ENCODE measurements around the gene RNF25. TPM values are rescaled to one million over a fixed set of nuclear protein-coding genes. Genes with fewer than 3 reads are reported as not detected.

RNF25 gene, protein sequence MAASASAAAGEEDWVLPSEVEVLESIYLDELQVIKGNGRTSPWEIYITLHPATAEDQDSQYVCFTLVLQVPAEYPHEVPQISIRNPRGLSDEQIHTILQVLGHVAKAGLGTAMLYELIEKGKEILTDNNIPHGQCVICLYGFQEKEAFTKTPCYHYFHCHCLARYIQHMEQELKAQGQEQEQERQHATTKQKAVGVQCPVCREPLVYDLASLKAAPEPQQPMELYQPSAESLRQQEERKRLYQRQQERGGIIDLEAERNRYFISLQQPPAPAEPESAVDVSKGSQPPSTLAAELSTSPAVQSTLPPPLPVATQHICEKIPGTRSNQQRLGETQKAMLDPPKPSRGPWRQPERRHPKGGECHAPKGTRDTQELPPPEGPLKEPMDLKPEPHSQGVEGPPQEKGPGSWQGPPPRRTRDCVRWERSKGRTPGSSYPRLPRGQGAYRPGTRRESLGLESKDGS
- total RNA-seq, result 10 to 100 TPM; 22.3 to 30.3 TPM

DNA sequence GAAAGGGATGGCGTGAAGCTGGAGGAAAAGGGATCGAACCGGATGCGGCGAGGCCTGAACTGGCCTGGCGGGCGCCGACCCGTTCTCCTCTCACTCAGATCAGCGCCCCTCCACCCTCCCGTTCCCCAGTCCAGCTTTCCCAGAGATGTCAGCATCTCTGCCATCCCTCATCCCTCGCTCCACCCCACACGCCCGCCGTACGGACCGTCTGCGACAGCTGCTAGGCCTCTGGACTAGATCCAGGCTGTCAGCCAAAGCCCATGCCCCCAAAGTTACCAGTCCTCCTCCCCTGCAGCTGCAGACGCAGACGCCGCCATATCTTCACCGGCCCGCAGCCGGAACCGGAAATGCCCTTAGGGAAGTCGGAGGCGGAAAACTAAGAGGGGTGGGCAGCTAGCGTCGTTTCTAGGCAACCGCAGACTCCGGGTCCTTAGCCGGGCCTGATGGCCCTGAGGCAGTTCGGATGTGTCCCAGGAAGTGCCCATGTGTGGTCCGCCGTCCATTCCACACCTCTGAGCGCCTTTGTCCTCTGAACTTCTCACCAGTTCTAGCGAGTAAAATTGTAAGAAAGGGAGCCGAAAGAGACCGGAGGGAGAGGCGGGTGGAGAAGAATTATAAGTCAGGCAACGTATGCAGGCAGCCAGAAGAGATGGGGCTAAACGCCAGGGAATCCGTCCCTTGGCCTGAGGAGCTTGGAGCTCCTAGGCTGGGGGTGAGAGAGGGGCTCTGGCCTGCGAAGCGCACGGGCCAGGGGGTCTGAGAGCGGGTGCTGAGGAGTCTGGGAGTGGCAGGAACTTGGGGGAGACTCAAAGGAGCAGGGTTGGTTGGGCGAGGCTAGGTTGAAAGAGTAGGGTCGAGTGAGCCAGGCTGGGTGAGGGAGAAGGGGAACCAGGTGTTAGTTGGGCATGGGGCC lies at the start of gene RNF25, which contains the start of gene STK36:
TSS of gene RNF25 (minus strand) at position 349 of the 913 bp plus-strand sequence. CDS start at position 317, 32 bp downstream.
TSS of gene STK36 (plus strand) at position 433 of the 913 bp plus-strand sequence. CDS start 744 bp downstream, outside the sequence.
- DNase-seq (ENCODE audit: low spot score) (peak; percentile 87), ATAC-seq (peak; percentile 97)
- peak within 1 kb of the TSS; percentile 95 to 99 for H3K27ac Mint-ChIP-seq
- H3K4me3 Mint-ChIP-seq, result peak within 1 kb of the TSS; percentile 96
- H3K27me3 Mint-ChIP-seq, result no peaks in the 10 kb centered on the region
- no peaks in the 10 kb centered on the region for H3K9me3 Mint-ChIP-seq
- no peaks in the 10 kb centered on the region for H3K36me3 Mint-ChIP-seq
- peaks cover 18 to 19% of the 10 kb centered on the region in 2 donors for H3K4me1 Mint-ChIP-seq (ENCODE audit: low read depth in 2 of 2)

DNA sequence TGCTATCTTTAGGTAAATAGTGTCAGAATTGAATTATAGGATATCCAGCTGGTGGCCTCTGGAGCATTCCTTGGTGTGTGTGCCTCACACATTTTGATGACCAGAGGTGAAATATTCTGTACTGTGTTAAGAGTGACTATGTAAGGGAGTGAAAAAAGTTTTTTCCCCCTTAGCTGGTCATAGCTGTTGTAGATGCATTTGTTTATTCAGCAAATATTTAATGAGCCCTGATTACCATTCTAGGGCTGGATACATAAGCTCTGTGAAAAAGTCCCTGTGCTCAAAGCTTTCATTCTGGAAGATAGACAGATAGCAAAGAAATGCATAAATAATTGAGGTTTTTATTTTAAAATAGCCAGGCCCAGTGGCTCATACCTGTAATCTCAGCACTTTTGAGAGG lies 49.7 kb upstream of the RNF25 start:
- no peaks in the 10 kb centered on the region for H3K27me3 Mint-ChIP-seq

DNA sequence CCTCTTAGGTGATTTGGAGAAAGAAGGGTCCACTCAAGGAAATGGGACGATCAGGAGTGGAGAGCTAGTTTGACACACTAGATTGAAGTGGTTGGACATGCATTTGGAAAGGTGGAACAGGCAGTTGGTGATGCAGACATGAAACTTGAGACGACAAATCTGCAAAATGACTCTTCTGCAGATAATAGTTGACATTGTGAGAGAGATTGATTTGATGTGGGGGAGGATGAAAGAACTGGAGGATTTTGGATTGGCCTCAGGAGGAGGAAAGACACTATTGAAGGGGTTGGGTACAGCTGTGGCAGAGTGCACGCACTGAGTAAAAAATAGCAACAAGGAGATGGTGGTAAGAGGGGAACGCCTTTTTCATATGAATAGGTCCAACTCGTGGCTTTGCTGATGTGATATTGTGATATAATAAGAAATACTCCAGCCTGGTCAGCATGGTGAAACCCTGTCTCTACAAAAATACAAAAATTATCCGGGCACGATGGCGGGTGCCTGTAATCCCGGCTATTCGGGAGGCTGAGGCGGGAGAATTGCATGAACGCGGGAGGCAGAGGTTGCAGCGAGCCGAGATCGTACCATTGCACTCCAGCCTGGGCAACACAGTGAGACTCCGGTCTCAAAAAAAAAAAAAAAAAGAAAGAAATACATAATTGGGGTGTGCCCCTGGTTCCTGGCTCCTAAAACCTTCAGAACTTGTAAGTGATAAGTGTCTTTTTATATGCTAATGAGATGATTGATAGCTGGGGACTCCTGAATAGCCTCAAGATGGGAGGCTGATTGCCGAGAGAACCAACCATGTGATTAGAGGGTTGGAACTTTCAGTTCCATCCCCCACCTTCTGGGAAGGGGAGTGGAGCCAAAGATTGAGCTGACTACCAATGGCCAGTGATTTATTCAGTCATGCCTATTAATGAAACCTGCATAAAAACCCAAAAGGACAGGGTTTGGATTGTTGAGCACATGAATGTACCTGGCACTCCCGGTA lies 48.5 kb upstream of the RNF25 start:
- Mint-ChIP-seq H3K4me1 (ENCODE audit: low read depth in 2 of 2) (peaks cover 5 to 23% of the 10 kb centered on the region in 2 donors), H3K27ac (no peak overlapping the region)

More for the DNA sequence above, 49.7 kb upstream of the RNF25 start:
- H3K9me3 Mint-ChIP-seq, result peaks cover 3% of the 10 kb centered on the region
- peaks cover 8% of the 10 kb centered on the region for H3K36me3 Mint-ChIP-seq
- DNase-seq (ENCODE audit: low spot score), result no peak
- peaks cover 5 to 23% of the 10 kb centered on the region in 2 donors for H3K4me1 Mint-ChIP-seq (ENCODE audit: low read depth in 2 of 2)
- ATAC-seq, result no peak
- no peak overlapping the region for H3K4me3 Mint-ChIP-seq
- H3K27ac Mint-ChIP-seq, result no peak overlapping the region

DNA sequence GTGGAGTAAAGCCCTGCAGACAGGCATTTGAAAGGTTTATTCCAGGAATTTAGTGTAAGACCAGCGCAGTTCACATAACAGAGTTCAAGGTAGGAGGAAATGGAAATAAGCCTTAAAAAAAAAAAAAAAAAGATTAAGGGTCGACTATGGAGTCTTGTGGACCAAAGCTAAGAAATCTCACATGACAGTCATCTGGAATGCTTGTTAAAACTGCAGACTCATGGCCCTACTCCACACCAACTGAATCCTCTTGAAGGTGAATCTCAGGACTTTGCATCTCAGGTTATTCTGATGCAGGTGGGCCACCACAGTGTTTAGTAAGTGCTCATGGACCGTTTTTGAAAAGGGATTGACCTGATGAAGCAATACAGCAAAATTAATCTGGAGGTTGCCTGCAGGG lies 47.7 kb upstream of the RNF25 start:
- Mint-ChIP-seq H3K4me1 (ENCODE audit: low read depth in 2 of 2) (peaks cover 5 to 22% of the 10 kb centered on the region in 2 donors), H3K9me3 (no peaks in the 10 kb centered on the region), H3K27ac (no peak overlapping the region), H3K4me3 (no peak overlapping the region), H3K27me3 (no peaks in the 10 kb centered on the region), H3K36me3 (no peaks in the 10 kb centered on the region)
- DNase-seq (ENCODE audit: low spot score) (no peak), ATAC-seq (no peak)

More for the DNA sequence above, 48.5 kb upstream of the RNF25 start:
- no peaks in the 10 kb centered on the region for H3K27me3 Mint-ChIP-seq
- H3K4me3 Mint-ChIP-seq, result no peak overlapping the region
- ATAC-seq (no peak), DNase-seq (ENCODE audit: low spot score) (no peak)
- no peaks in the 10 kb centered on the region for H3K36me3 Mint-ChIP-seq
- H3K9me3 Mint-ChIP-seq, result no peaks in the 10 kb centered on the region

DNA sequence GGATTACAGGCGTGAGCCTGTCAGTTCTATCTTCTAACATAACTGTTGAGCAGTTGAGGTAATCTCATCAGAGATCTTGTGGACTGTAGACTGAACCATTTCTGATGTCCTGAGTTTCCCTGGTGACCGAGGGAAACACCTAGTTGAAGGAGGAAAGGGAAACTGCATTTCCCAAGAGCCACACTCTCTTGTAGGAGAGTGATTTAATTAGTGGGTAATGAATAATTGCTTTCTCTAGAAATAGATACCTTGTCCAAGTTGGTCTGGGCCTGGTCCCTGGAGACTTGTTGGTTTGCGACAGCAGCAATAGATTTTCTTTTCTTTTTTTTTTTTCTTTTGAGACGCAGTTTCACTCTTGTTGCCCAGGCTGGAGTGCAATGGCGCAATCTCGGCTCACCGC lies 46.3 kb upstream of the RNF25 start:
- no peaks in the 10 kb centered on the region for H3K27me3 Mint-ChIP-seq
- no peaks in the 10 kb centered on the region for H3K9me3 Mint-ChIP-seq
- peaks cover 15 to 19% of the 10 kb centered on the region in 2 donors for H3K4me1 Mint-ChIP-seq (ENCODE audit: low read depth in 2 of 2)
- H3K36me3 Mint-ChIP-seq, result no peaks in the 10 kb centered on the region
- DNase-seq (ENCODE audit: low spot score) (no peak), ATAC-seq (no peak)
- no peak overlapping the region for H3K27ac Mint-ChIP-seq
- H3K4me3 Mint-ChIP-seq, result no peak overlapping the region

DNA sequence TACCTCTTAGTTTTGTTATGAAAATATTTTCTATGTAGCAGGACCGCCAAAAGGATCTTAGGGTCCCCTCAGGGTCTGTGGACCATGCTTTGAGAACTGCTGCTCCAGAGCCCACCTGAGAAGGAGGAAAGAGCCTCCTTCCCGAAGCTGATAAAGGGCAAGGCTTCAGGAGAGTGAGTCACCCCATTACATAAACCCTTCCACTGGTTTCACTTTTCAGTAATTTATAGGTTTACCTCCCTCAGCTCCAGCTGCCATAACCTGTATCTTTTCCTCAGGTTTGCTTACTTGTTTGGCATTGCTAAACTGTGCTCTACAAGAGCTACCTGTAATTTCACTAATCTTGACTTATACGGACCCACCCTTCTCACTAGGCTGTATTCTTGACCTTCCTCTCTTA lies 45.5 kb upstream of the RNF25 start:
- Mint-ChIP-seq H3K36me3 (no peaks in the 10 kb centered on the region), H3K4me3 (no peak overlapping the region), H3K27ac (no peak overlapping the region), H3K9me3 (no peaks in the 10 kb centered on the region), H3K27me3 (no peaks in the 10 kb centered on the region), H3K4me1 (ENCODE audit: low read depth in 2 of 2) (peaks cover 15% of the 10 kb centered on the region in 2 donors)
- DNase-seq (ENCODE audit: low spot score) (no peak), ATAC-seq (no peak)

DNA sequence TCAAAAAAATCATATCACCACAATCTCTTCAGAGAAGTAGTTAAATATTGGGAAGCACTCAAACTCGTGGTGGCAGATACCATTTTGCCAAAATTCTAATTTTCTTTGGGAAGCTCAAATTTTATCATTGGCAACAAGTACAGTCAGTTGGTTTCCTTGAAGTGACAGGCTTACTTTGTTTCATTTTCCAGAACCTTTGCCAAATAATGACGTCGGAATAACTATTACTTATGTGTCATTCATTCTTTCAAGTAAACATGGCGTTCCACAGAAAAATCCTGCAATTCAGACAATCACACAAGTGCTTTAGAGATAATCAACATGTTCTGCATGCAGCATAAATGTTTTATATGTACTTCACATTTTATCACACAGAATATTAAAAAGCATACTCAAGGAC lies 44.3 kb upstream of the RNF25 start:
- no peak for DNase-seq (ENCODE audit: low spot score)
- H3K4me1 Mint-ChIP-seq (ENCODE audit: low read depth in 2 of 2), result peaks cover 24 to 26% of the 10 kb centered on the region in 2 donors
- no peaks in the 10 kb centered on the region for H3K9me3 Mint-ChIP-seq
- H3K36me3 Mint-ChIP-seq, result no peaks in the 10 kb centered on the region
- no peaks in the 10 kb centered on the region for H3K27me3 Mint-ChIP-seq
- no peak overlapping the region for H3K27ac Mint-ChIP-seq
- no peak overlapping the region for H3K4me3 Mint-ChIP-seq
- ATAC-seq, result no peak

DNA sequence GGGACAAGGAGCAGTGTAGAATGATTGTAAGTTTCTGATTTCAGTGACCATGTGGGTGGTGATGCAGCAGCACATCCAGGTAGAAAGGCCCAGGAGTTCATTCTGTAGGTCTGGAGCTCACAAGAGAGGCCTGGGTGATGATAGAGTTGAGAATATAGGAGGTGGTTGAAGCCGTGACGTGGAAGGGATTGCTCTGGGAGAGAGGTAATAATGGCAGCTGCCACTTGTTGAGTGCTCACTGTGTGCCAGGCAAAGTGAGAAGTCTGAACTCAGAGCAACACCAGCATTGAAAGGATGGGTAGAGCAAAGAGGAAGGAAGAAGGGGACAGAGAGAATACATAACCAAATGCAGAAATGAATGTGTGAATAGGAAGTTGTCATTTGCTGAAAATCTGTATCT lies 42.1 kb upstream of the RNF25 start:
- Mint-ChIP-seq H3K4me1 (ENCODE audit: low read depth in 2 of 2) (peaks cover 19 to 21% of the 10 kb centered on the region in 2 donors), H3K27me3 (no peaks in the 10 kb centered on the region), H3K9me3 (no peaks in the 10 kb centered on the region), H3K27ac (no peak overlapping the region), H3K4me3 (no peak overlapping the region), H3K36me3 (no peaks in the 10 kb centered on the region)
- DNase-seq (ENCODE audit: low spot score), result no peak
- ATAC-seq, result no peak

DNA sequence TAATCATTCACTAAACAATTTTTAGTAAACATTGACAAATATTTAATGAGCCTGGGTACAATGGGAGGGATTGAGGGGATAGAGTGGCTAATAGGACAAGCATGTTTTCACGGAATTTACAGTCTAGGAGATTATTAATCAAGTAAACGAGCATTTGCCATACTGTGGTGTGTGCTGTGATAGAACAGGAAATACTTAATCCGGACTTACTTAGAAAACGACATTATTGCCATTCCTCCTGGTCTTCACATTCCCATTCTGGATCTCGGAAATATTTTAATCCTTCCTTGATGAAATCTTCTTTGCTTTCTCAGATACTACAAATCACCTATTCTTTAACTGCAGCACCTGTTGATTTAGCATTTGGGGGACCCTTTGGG lies 39.7 kb upstream of the RNF25 start:
- H3K4me3 Mint-ChIP-seq, result peak overlapping the region; percentile 99
- H3K4me1 Mint-ChIP-seq (ENCODE audit: low read depth in 2 of 2), result peaks cover 15 to 29% of the 10 kb centered on the region in 2 donors
- H3K27ac Mint-ChIP-seq, result peak overlapping the region; percentile 78 to 92
- no peaks in the 10 kb centered on the region for H3K9me3 Mint-ChIP-seq
- peaks cover 0 to 3% of the 10 kb centered on the region in 2 donors for H3K27me3 Mint-ChIP-seq
- no peaks in the 10 kb centered on the region for H3K36me3 Mint-ChIP-seq
- ATAC-seq (no peak), DNase-seq (ENCODE audit: low spot score) (no peak)

DNA sequence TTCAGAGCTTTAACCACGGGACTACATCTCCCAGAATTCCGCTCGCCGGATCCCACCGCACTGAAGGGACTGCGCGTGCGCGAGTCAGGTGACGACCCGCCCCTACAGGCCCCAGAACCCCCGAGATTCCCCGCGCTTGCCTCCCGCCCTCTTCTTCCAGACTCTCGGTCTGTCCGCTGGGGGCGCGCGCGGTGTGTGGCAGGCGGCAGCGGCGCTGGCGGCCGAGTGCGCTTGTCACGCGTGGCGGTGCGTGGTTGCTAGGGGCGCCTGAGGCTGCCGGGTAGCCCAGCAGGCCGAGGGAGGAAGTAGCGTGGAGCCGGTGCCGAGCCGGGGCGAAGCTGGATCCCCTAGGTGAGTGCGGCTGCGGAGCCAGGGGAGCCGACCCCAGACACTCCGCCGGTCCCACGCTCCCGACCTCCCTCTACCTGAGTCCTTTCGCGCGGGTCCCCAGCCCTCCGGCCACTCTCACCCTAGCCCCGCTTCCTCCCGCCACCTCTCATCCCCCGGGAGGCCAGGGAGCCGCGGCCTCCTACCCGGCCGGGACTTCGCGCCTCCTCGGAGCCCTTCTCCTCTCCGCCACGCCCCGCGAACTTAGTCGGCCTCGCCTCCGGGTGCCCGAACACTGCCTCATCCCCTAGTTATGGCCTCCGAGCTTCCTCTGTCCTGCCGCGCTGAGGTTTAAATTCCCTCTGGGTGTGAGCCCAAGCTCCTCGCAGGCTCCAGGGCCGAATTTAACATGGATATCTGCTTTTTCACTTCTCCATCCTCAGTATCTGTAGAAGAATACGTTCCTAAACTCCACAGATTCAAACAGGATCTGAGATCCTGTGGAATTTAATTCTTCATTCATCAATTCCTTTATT lies 39.1 kb upstream of the RNF25 start, which contains the start of gene TTLL4:
TSS of gene TTLL4 (plus strand) at position 149 of the 863 bp plus-strand sequence. CDS start 26,842 bp downstream, outside the sequence.
- Mint-ChIP-seq H3K9me3 (no peaks in the 10 kb centered on the region), H3K4me3 (peak within 1 kb of the TSS; percentile 99), H3K27ac (peak within 1 kb of the TSS; percentile 78 to 92), H3K4me1 (ENCODE audit: low read depth in 2 of 2) (peaks cover 15 to 29% of the 10 kb centered on the region in 2 donors), H3K36me3 (no peaks in the 10 kb centered on the region), H3K27me3 (peaks cover 0 to 3% of the 10 kb centered on the region in 2 donors)
- DNase-seq (ENCODE audit: low spot score) (peak; percentile 99), ATAC-seq (peak; percentile 99)

DNA sequence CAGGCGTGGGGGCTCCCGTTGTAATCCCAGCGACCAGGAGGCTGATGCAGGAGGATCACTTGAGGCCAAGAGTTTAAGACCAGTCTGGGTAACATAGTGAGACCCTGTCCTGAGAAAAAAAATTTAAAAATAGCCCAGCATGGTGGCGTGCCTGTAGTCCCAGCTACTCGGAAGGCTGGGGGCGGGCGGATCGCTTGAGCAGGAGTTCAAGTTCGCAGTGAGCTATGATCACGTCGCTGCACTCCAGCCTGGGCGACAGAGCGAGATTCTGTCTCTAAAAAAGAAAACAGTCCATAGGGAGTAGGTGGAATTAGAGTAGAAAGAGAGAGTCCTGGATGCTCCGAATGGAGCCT lies 38.5 kb upstream of the RNF25 start:
- H3K4me3 Mint-ChIP-seq, result peak overlapping the region; percentile 99
- ATAC-seq (no peak), DNase-seq (ENCODE audit: low spot score) (no peak)
- no peaks in the 10 kb centered on the region for H3K36me3 Mint-ChIP-seq
- H3K27ac Mint-ChIP-seq, result peak overlapping the region in 1 of 2 donors; percentile 78
- no peaks in the 10 kb centered on the region for H3K9me3 Mint-ChIP-seq
- peaks cover 15 to 29% of the 10 kb centered on the region in 2 donors for H3K4me1 Mint-ChIP-seq (ENCODE audit: low read depth in 2 of 2)
- peaks cover 0 to 3% of the 10 kb centered on the region in 2 donors for H3K27me3 Mint-ChIP-seq

DNA sequence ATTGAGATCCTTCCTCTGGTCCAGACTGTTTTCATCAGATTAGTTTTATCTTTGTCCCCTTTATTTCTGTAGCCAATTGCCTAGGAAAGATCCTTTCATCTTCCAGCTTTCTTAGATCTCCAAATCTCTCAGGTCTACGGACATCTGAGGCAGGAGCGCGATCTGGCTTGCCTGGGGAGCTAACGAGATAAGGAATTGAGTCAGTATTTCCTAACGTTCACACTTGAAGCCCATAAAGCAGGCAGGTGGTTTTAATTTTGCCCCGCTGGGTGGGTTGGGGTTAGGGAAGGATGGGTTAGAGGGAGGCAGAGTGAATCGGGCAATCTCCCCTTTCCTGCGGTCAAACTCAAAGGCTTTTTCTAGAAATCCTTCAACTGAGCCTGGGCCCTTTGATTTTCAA lies 38.1 kb upstream of the RNF25 start:
- Mint-ChIP-seq H3K27ac (no peak overlapping the region), H3K36me3 (no peaks in the 10 kb centered on the region), H3K9me3 (no peaks in the 10 kb centered on the region), H3K4me3 (no peak overlapping the region), H3K27me3 (peaks cover 0 to 3% of the 10 kb centered on the region in 2 donors), H3K4me1 (ENCODE audit: low read depth in 2 of 2) (peaks cover 15 to 29% of the 10 kb centered on the region in 2 donors)
- ATAC-seq (no peak), DNase-seq (ENCODE audit: low spot score) (no peak)

All from natural killer cell treated with Interleukin-12 subunit alpha and Interleukin-12 subunit beta and Interleukin-15 and Interleukin-18, amount 100 ng/mL, for 72 hours (primary cell).